Gastrocnemius medialis (tissue), 4 donors: ENCODE results near the gene PEMT.

ENCODE experiments used
- POLR2A ChIP-seq, 2 donors: fragments of 450-650 bp; IDR thresholded peaks; one replicate each; pipeline ENCODE4 v1.6.1; 2017; ENCODE audit warnings: antibody characterized with exemption in 2 of 2, mild to moderate bottlenecking in 2 of 2, moderate library complexity in 2 of 2
- TF ChIP-seq, protein P1 (sequence below), 5 experiments: fragments of 450-650 bp in 3 of 5; fragments of 200-600 bp in 2 of 5; sonication (generic) in 2 of 5; IDR thresholded peaks in 4 of 5; conservative IDR thresholded peaks in 1 of 5; 1 replicate in 4 of 5; 2 replicates in 1 of 5; pipeline ENCODE4 v1.5.1; 2016 to 2019; ENCODE audit warnings: antibody characterized with exemption in 5 of 5, mild to moderate bottlenecking in 3 of 5, moderate library complexity in 3 of 5

DNA sequence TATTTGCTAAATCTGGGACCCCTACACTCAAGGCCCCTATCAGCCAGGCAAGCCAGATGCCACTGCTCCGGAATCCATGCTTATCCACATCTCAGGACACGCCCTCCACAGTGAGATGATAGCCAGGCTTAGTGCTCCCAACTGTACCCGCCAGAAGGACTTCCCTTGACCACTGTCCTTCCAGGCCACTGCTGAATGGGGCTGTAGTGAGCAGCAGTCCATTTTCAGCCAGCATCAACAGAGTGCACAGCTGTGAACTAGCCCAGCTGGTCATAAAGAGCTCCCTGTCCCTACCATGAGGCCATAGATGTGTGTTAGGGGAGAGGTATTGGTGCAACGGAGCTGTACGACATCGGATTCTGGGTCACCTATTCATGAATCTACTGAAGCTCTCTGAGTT is 127.7 kb downstream of the PEMT start:
- TF ChIP-seq, protein P1, sequence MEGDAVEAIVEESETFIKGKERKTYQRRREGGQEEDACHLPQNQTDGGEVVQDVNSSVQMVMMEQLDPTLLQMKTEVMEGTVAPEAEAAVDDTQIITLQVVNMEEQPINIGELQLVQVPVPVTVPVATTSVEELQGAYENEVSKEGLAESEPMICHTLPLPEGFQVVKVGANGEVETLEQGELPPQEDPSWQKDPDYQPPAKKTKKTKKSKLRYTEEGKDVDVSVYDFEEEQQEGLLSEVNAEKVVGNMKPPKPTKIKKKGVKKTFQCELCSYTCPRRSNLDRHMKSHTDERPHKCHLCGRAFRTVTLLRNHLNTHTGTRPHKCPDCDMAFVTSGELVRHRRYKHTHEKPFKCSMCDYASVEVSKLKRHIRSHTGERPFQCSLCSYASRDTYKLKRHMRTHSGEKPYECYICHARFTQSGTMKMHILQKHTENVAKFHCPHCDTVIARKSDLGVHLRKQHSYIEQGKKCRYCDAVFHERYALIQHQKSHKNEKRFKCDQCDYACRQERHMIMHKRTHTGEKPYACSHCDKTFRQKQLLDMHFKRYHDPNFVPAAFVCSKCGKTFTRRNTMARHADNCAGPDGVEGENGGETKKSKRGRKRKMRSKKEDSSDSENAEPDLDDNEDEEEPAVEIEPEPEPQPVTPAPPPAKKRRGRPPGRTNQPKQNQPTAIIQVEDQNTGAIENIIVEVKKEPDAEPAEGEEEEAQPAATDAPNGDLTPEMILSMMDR (IDR thresholded peaks at IDR 0.05 in 4 of 5, conservative IDR thresholded peaks at IDR 0.05 in 1 of 5): no peak
- TF ChIP-seq POLR2A (IDR thresholded peaks at IDR 0.05): no peak
